H54 (cell line): ENCODE data around the gene MICAL3.

ENCODE experiments used
- DNase-seq: peaks from one replicate; pipeline ENCODE4 v3.0.0; 2011; ENCODE audit warnings: low spot score, mixed read lengths; ENCODE audit not compliant: insufficient read length
- FAIRE-seq: peaks from 3 replicates; lab custom pipeline; 2011; peaks lifted over from hg19 to GRCh38; lab: Jason Lieb, UNC
- POLR2A ChIP-seq: IDR thresholded peaks from 2 replicates; pipeline ENCODE4 v1.6.1; 2011; ENCODE audit warnings: low read depth, mild to moderate bottlenecking, low read length

Gene MICAL3

GRCh38 chr22:17902960-17903359 is 121.4 kb downstream of the MICAL3 start:
- no peak for FAIRE-seq

GRCh38 chr22:17898375-17898774 is 126.0 kb downstream of the MICAL3 start:
- TF ChIP-seq POLR2A: no peak
- no peak for FAIRE-seq
- no peak for DNase-seq

More at GRCh38 chr22:17902960-17903359, 121.4 kb downstream of the MICAL3 start:
- DNase-seq: no peak
- TF ChIP-seq POLR2A: no peak

GRCh38 chr22:17897858-17898257 is 126.5 kb downstream of the MICAL3 start:
- DNase-seq (no peak), FAIRE-seq (no peak)
- no peak for TF ChIP-seq POLR2A

- FAIRE-seq (no peak), DNase-seq (no peak)
- TF ChIP-seq POLR2A: no peak
Observed at GRCh38 chr22:17897426-17897825, 126.9 kb downstream of the MICAL3 start.

GRCh38 chr22:17896586-17896985 is 127.8 kb downstream of the MICAL3 start:
- FAIRE-seq (no peak), DNase-seq (no peak)

GRCh38 chr22:17893900-17894535 is 130.3 kb downstream of the MICAL3 start:
- no peak for FAIRE-seq
- no peak for TF ChIP-seq POLR2A
- no peak for DNase-seq

More at GRCh38 chr22:17896586-17896985, 127.8 kb downstream of the MICAL3 start:
- TF ChIP-seq POLR2A: no peak

GRCh38 chr22:17892376-17892775 is 132.0 kb downstream of the MICAL3 start:
- DNase-seq: no peak
- no peak for TF ChIP-seq POLR2A

GRCh38 chr22:17891481-17892167 is 132.7 kb downstream of the MICAL3 start:
- FAIRE-seq (no peak), DNase-seq (no peak)
- TF ChIP-seq POLR2A: no peak

More at GRCh38 chr22:17892376-17892775, 132.0 kb downstream of the MICAL3 start:
- no peak for FAIRE-seq

- DNase-seq: no peak
- no peak for TF ChIP-seq POLR2A
- no peak for FAIRE-seq
Observed at GRCh38 chr22:17890892-17891291, 133.5 kb downstream of the MICAL3 start.

GRCh38 chr22:17890245-17890671 is 134.1 kb downstream of the MICAL3 start:
- FAIRE-seq: no peak

GRCh38 chr22:17888855-17889254 is 135.5 kb downstream of the MICAL3 start:
- no peak for TF ChIP-seq POLR2A
- DNase-seq (no peak), FAIRE-seq (no peak)

More at GRCh38 chr22:17890245-17890671, 134.1 kb downstream of the MICAL3 start:
- no peak for TF ChIP-seq POLR2A
- DNase-seq: no peak

- DNase-seq (no peak), FAIRE-seq (no peak)
- TF ChIP-seq POLR2A: no peak
Observed at GRCh38 chr22:17888439-17888838, 135.9 kb downstream of the MICAL3 start.

GRCh38 chr22:17884893-17885292 is 139.5 kb downstream of the MICAL3 start:
- DNase-seq (no peak), FAIRE-seq (no peak)
- TF ChIP-seq POLR2A: no peak

GRCh38 chr22:17884084-17884483 is 140.3 kb downstream of the MICAL3 start:
- TF ChIP-seq POLR2A: no peak
- DNase-seq (no peak), FAIRE-seq (no peak)
